ENCODE results near the gene MOCS1. TPM values are rescaled to one million over a fixed set of nuclear protein-coding genes. Genes with fewer than 3 reads are reported as not detected.

The MOCS1 gene
- total and polyA plus RNA-seq, 2 donors from 2014 or later = 25.9 to 41.3 TPM

- H3K4me3 ChIP-seq (ENCODE audit: low read length in 3 of 3) = no peak overlapping the region
- no peak overlapping the region for H3K9ac ChIP-seq (ENCODE audit: low read length in 3 of 3)
- DNase-seq = no peak
- H3K27me3 ChIP-seq (ENCODE audit: control insufficient read depth, insufficient read depth, low read length) = no peaks in the 10 kb centered on the region
- no peaks in the 10 kb centered on the region for H3K9me3 ChIP-seq (ENCODE audit: control insufficient read depth in 2 of 3, insufficient read depth in 1 of 3, low read length in 3 of 3)
- intact Hi-C loops (cut with DNase I) = no loop called here
- H3K4me1 ChIP-seq (ENCODE audit: control insufficient read depth in 2 of 3, insufficient read depth in 2 of 3, low read depth in 1 of 3, low read length in 3 of 3) = peaks cover 0 to 39% (median 20%) of the 10 kb centered on the region in 3 donors
- no peak for FAIRE-seq
- H3K36me3 ChIP-seq (ENCODE audit: control insufficient read depth in 2 of 3, insufficient read depth in 3 of 3, low read length in 3 of 3) = peaks cover 0 to 35% (median 3%) of the 10 kb centered on the region in 3 donors
- TF ChIP-seq CTCF (IDR thresholded peaks at IDR 0.05; ENCODE audit: borderline replicate concordance, extremely low read depth, insufficient read depth) = no peak
- H3K27ac ChIP-seq (ENCODE audit: low read depth in 2 of 2, low read length in 2 of 2) = no peak overlapping the region
Observed at GRCh38 chr6:39918831-39919230, 15.4 kb downstream of the MOCS1 start.

GRCh38 chr6:39917981-39918380 lies 16.3 kb downstream of the MOCS1 start:
- Histone ChIP-seq H3K9ac (ENCODE audit: low read length in 3 of 3) (no peak overlapping the region), H3K27me3 (ENCODE audit: control insufficient read depth, insufficient read depth, low read length) (no peaks in the 10 kb centered on the region), H3K36me3 (ENCODE audit: control insufficient read depth in 2 of 3, insufficient read depth in 3 of 3, low read length in 3 of 3) (peaks cover 0 to 42% (median 9%) of the 10 kb centered on the region in 3 donors), H3K4me3 (ENCODE audit: low read length in 3 of 3) (no peak overlapping the region), H3K4me1 (ENCODE audit: control insufficient read depth in 2 of 3, insufficient read depth in 2 of 3, low read depth in 1 of 3, low read length in 3 of 3) (peaks cover 0 to 32% (median 13%) of the 10 kb centered on the region in 3 donors), H3K27ac (ENCODE audit: low read depth in 2 of 2, low read length in 2 of 2) (no peak overlapping the region), H3K9me3 (ENCODE audit: control insufficient read depth in 2 of 3, insufficient read depth in 1 of 3, low read length in 3 of 3) (no peaks in the 10 kb centered on the region)
- FAIRE-seq (no peak), DNase-seq (no peak)
- intact Hi-C loops (cut with DNase I) = no loop called here
- no peak for TF ChIP-seq CTCF (IDR thresholded peaks at IDR 0.05; ENCODE audit: borderline replicate concordance, extremely low read depth, insufficient read depth)

- TF ChIP-seq CTCF (IDR thresholded peaks at IDR 0.05; ENCODE audit: borderline replicate concordance, extremely low read depth, insufficient read depth) = no peak
- H3K36me3 ChIP-seq (ENCODE audit: control insufficient read depth in 2 of 3, insufficient read depth in 3 of 3, low read length in 3 of 3) = peaks cover 0 to 45% (median 13%) of the 10 kb centered on the region in 3 donors
- no peak for DNase-seq
- no peak overlapping the region for H3K27ac ChIP-seq (ENCODE audit: low read depth in 2 of 2, low read length in 2 of 2)
- no peaks in the 10 kb centered on the region for H3K27me3 ChIP-seq (ENCODE audit: control insufficient read depth, insufficient read depth, low read length)
- no peak overlapping the region for H3K4me3 ChIP-seq (ENCODE audit: low read length in 3 of 3)
- H3K4me1 ChIP-seq (ENCODE audit: control insufficient read depth in 2 of 3, insufficient read depth in 2 of 3, low read depth in 1 of 3, low read length in 3 of 3) = peaks cover 0 to 26% (median 7%) of the 10 kb centered on the region in 3 donors
- H3K9me3 ChIP-seq (ENCODE audit: control insufficient read depth in 2 of 3, insufficient read depth in 1 of 3, low read length in 3 of 3) = no peaks in the 10 kb centered on the region
- intact Hi-C loops (cut with DNase I) = no loop called here
- H3K9ac ChIP-seq (ENCODE audit: low read length in 3 of 3) = no peak overlapping the region
- FAIRE-seq = no peak
Observed at GRCh38 chr6:39917329-39917728, 16.9 kb downstream of the MOCS1 start.

GRCh38 chr6:39915866-39916265 lies 18.4 kb downstream of the MOCS1 start:
- FAIRE-seq = no peak
- peaks cover 0 to 21% (median 7%) of the 10 kb centered on the region in 3 donors for H3K4me1 ChIP-seq (ENCODE audit: control insufficient read depth in 2 of 3, insufficient read depth in 2 of 3, low read depth in 1 of 3, low read length in 3 of 3)
- no peak for TF ChIP-seq CTCF (IDR thresholded peaks at IDR 0.05; ENCODE audit: borderline replicate concordance, extremely low read depth, insufficient read depth)
- no peaks in the 10 kb centered on the region for H3K9me3 ChIP-seq (ENCODE audit: control insufficient read depth in 2 of 3, insufficient read depth in 1 of 3, low read length in 3 of 3)
- intact Hi-C loops (cut with DNase I) = no loop called here
- H3K4me3 ChIP-seq (ENCODE audit: low read length in 3 of 3) = no peak overlapping the region
- no peak overlapping the region for H3K9ac ChIP-seq (ENCODE audit: low read length in 3 of 3)
- no peak for DNase-seq
- no peak overlapping the region for H3K27ac ChIP-seq (ENCODE audit: low read depth in 2 of 2, low read length in 2 of 2)
- no peaks in the 10 kb centered on the region for H3K27me3 ChIP-seq (ENCODE audit: control insufficient read depth, insufficient read depth, low read length)
- H3K36me3 ChIP-seq (ENCODE audit: control insufficient read depth in 2 of 3, insufficient read depth in 3 of 3, low read length in 3 of 3) = peaks cover 0 to 42% (median 21%) of the 10 kb centered on the region in 3 donors
